CD14-positive monocyte (primary cell): ENCODE results near the gene GSTA5. TPM values are rescaled to one million over a fixed set of nuclear protein-coding genes. Genes with fewer than 3 reads are reported as not detected.
"Not testable (repeated sequence)": the region's sequence is repeated elsewhere in the genome, so short reads cannot be mapped to it uniquely, and the experiment has no call there.

Experiments used
- DNase-seq, 3 donors: peaks; one replicate each; pipeline ENCODE4 v3.0.0-alpha.2; 2011 to 2022
- H2AFZ ChIP-seq: 2 replicates; pipeline ENCODE4 v1.6.0; 2012; ENCODE audit warnings: mild to moderate bottlenecking, low read depth, low read length, inconsistent platforms; ENCODE audit not compliant: insufficient read depth, poor library complexity, severe bottlenecking
- H3K27ac ChIP-seq, 2 donors: 1 replicate in 1 of 2; 2 replicates in 1 of 2; pipeline ENCODE4 v1.5.1; 2012 to 2013; ENCODE audit warnings: low read length in 2 of 2, control low read depth in 1 of 2, inconsistent platforms in 1 of 2, low read depth in 1 of 2, mild to moderate bottlenecking in 1 of 2
- H3K27me3 ChIP-seq, 2 donors: one replicate each; pipeline versions ENCODE4 v1.6.0 to v1.6.1; 2011 to 2013; ENCODE audit warnings: low read length in 2 of 2; ENCODE audit not compliant: control insufficient read depth in 2 of 2, insufficient read depth in 2 of 2
- H3K36me3 ChIP-seq, 2 donors: replicated peaks in 1 of 2; 1 replicate in 1 of 2; 2 replicates in 1 of 2; pipeline versions ENCODE4 v1.5.1 to v1.6.1; 2012 to 2013; ENCODE audit warnings: low read length in 2 of 2, control low read depth in 1 of 2, inconsistent platforms in 1 of 2, mild to moderate bottlenecking in 1 of 2; ENCODE audit not compliant: insufficient read depth in 2 of 2, control insufficient read depth in 1 of 2
- H3K4me1 ChIP-seq, 2 donors: 1 replicate in 1 of 2; 2 replicates in 1 of 2; pipeline versions ENCODE4 v1.5.1 to v1.6.1; 2012 to 2013; ENCODE audit warnings: low read length in 2 of 2, control low read depth in 1 of 2, inconsistent platforms in 1 of 2, mild to moderate bottlenecking in 1 of 2, moderate library complexity in 1 of 2; ENCODE audit not compliant: insufficient read depth in 2 of 2, control insufficient read depth in 1 of 2
- H3K4me2 ChIP-seq: replicated peaks from 2 replicates; pipeline ENCODE3; 2012; ENCODE audit warnings: low read length, moderate library complexity, mild to moderate bottlenecking; ENCODE audit not compliant: poor library complexity, severe bottlenecking; ENCODE audit errors: extremely low read depth
- H3K4me3 ChIP-seq, 3 experiments: fragments of 200-600 bp in 1 of 3; sonication (generic) in 1 of 3; replicated peaks in 1 of 3; 1 replicate in 2 of 3; 2 replicates in 1 of 3; pipeline ENCODE4 v1.5.1; 2011 to 2013; ENCODE audit warnings: low read length in 3 of 3, mild to moderate bottlenecking in 3 of 3, control low read depth in 2 of 3, low read depth in 2 of 3, inconsistent platforms in 1 of 3, moderate library complexity in 1 of 3
- H3K79me2 ChIP-seq: 2 replicates; pipeline ENCODE4 v1.6.0; 2012; ENCODE audit warnings: mild to moderate bottlenecking, control low read depth, inconsistent platforms, low read length, moderate library complexity; ENCODE audit not compliant: insufficient read depth
- H3K9ac ChIP-seq: 2 replicates; pipeline ENCODE4 v1.6.0; 2017; ENCODE audit warnings: low read length, mild to moderate bottlenecking; ENCODE audit not compliant: insufficient read depth, poor library complexity, severe bottlenecking
- H3K9me3 ChIP-seq, 2 donors: replicated peaks in 1 of 2; 1 replicate in 1 of 2; 2 replicates in 1 of 2; pipeline versions ENCODE4 v1.5.1 to v1.6.1; 2012 to 2013; ENCODE audit warnings: low read length in 2 of 2, control low read depth in 1 of 2; ENCODE audit not compliant: control insufficient read depth in 1 of 2, insufficient read depth in 1 of 2
- H4K20me1 ChIP-seq: 2 replicates; pipeline ENCODE4 v1.6.0; 2012; ENCODE audit warnings: mild to moderate bottlenecking, low read length, control low read depth, moderate library complexity; ENCODE audit not compliant: insufficient read depth
- H3K27ac Mint-ChIP-seq, 7 donors: one replicate each; pipeline ENCODE4 v1.8.0; 2020; ENCODE audit warnings: mild to moderate bottlenecking in 7 of 7, mixed read lengths in 7 of 7, moderate library complexity in 6 of 7, inconsistent platforms in 2 of 7
- H3K27me3 Mint-ChIP-seq, 3 donors: one replicate each; pipeline ENCODE4 v1.8.0; 2021 to 2022; ENCODE audit warnings: low read depth in 3 of 3, mild to moderate bottlenecking in 3 of 3, mixed read lengths in 3 of 3, moderate library complexity in 3 of 3, inconsistent platforms in 1 of 3
- H3K36me3 Mint-ChIP-seq, 2 donors: one replicate each; pipeline ENCODE4 v1.8.0; 2020; ENCODE audit warnings: mixed read lengths in 2 of 2, inconsistent platforms in 1 of 2, mild to moderate bottlenecking in 1 of 2
- H3K4me1 Mint-ChIP-seq: one replicate; pipeline ENCODE4 v1.8.0; 2020; ENCODE audit warnings: mild to moderate bottlenecking, mixed read lengths
- H3K4me3 Mint-ChIP-seq, 2 donors: one replicate each; pipeline ENCODE4 v1.8.0; 2020; ENCODE audit warnings: mild to moderate bottlenecking in 2 of 2, mixed read lengths in 2 of 2, moderate library complexity in 1 of 2
- H3K9me3 Mint-ChIP-seq, 7 donors: one replicate each; pipeline ENCODE4 v1.8.0; 2020 to 2022; ENCODE audit warnings: mixed read lengths in 7 of 7, mild to moderate bottlenecking in 6 of 7, moderate library complexity in 6 of 7, inconsistent platforms in 2 of 7
- WGBS: methylation state at CpG from one replicate; pipeline ENCODE4 v1.1.5; 2013; ENCODE audit warnings: missing lambda C conversion rate; ENCODE audit not compliant: insufficient coverage; 5-methylcytosine and 5-hydroxymethylcytosine counted together
- intact Hi-C, 2 donors: fragments of 100-400 bp; cut with micrococcal nuclease; formaldehyde crosslinking; loops; one replicate each; pipeline versions ENCODE4 v1.15.0 to v1.15.1; 2023
- polyA plus RNA-seq, 3 donors: library from polyadenylated mRNA; depleted of rRNA in 1 of 3; unstranded in 2 of 3; stranded (reverse) in 1 of 3; fragments of 300-500 nt in 2 of 3; fragments of >200 nt in 1 of 3; fragmentation: Illumina TruSeq in 2 of 3; gene quantifications; 1 replicate in 2 of 3; 2 replicates in 1 of 3; pipeline ENCODE4 v1.2.3, GENCODE V29; 2012 to 2021
- TF ChIP-seq, protein P1 (sequence below): fragments of 200-600 bp; IDR thresholded peaks from one replicate; pipeline ENCODE4 v1.8.0; 2022; ENCODE audit warnings: antibody characterized with exemption, mild to moderate bottlenecking

The GSTA5 gene
- polyA plus RNA-seq, 3 donors: not detected

DNA sequence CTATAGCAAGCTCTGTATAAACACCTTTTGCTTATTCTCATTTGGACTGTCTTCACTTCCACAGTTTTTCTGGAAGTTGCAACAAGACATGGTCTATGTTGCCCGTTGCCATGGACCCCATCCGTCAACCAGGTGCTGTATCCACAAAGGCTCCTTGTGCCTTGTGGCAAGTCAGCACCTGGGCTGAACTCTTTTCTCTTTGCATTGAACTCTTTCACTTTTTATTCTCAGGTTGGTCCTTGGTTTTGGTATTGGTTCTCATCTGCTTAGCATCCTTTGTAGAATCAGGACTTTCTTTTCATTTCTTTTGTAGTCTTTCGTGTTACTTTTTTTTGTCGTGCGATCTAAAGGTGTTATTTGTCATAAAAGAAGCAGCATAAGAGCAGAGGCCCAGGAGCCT is 32.0 kb downstream of the GSTA5 start:
- Histone ChIP-seq H3K36me3 (no peaks in the 10 kb centered on the region), H3K27ac (no peak overlapping the region), H3K4me3 (no peak overlapping the region), H3K4me2 (no peak overlapping the region), H3K4me1 (no peaks in the 10 kb centered on the region), H3K9me3 (no peaks in the 10 kb centered on the region), H2AFZ (no peak overlapping the region), H3K27me3 (no peaks in the 10 kb centered on the region), H3K9ac (no peak overlapping the region), H4K20me1 (no peaks in the 10 kb centered on the region), H3K79me2 (no peaks in the 10 kb centered on the region)
- Mint-ChIP-seq H3K27me3 (peaks cover 2 to 4% (median 3%) of the 10 kb centered on the region in 3 donors), H3K4me1 (no peaks in the 10 kb centered on the region), H3K4me3 (no peak overlapping the region), H3K9me3 (peaks cover 0 to 3% (median 0%) of the 10 kb centered on the region in 7 donors), H3K27ac (no peak overlapping the region), H3K36me3 (no peaks in the 10 kb centered on the region)
- intact Hi-C loops: no loop called here
- TF ChIP-seq, protein P1, sequence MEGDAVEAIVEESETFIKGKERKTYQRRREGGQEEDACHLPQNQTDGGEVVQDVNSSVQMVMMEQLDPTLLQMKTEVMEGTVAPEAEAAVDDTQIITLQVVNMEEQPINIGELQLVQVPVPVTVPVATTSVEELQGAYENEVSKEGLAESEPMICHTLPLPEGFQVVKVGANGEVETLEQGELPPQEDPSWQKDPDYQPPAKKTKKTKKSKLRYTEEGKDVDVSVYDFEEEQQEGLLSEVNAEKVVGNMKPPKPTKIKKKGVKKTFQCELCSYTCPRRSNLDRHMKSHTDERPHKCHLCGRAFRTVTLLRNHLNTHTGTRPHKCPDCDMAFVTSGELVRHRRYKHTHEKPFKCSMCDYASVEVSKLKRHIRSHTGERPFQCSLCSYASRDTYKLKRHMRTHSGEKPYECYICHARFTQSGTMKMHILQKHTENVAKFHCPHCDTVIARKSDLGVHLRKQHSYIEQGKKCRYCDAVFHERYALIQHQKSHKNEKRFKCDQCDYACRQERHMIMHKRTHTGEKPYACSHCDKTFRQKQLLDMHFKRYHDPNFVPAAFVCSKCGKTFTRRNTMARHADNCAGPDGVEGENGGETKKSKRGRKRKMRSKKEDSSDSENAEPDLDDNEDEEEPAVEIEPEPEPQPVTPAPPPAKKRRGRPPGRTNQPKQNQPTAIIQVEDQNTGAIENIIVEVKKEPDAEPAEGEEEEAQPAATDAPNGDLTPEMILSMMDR: no peak
- 100% methylated on average over 2 of the region's 5 CpGs for whole genome bisulfite sequencing
- no peak for DNase-seq

DNA sequence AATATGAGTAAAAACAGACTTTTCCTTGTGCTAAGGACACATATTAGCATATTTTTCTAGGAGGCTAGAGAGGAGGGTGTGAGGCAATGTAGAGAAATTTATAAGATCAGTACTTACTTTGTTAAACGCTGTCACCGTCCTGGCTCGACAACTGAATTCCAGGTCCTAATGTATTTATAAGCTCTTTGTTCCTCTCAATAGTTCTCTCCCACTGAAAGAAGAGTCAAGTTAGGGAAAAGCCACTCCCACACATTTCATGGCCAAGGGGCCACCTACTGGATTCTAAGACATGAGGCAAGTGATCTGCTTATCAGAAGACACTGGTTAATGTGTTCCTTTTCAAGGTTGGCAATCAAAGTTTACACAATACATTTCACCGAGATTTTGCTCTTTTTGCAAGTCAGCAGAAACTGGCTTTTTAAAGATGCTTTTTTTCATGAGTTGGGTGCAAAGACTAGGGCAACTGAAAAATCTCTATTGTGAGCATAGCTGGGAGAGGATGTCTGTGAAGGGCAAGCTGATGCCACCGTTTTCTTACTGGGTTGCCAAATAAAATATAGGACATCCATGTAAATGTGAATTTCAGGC is 36.9 kb downstream of the GSTA5 start, which contains the start of gene GSTA1:
TSS of gene GSTA1 (minus strand) at position 149 of the 588 bp plus-strand sequence. CDS start 4,549 bp downstream, outside the sequence.
- H3K27ac ChIP-seq, H3K36me3 ChIP-seq, intact Hi-C loops, H3K27me3 Mint-ChIP-seq, H3K9me3 Mint-ChIP-seq, H3K27ac Mint-ChIP-seq, H3K9ac ChIP-seq, H3K4me1 ChIP-seq, H3K4me3 ChIP-seq, H3K4me1 Mint-ChIP-seq, H3K79me2 ChIP-seq, H2AFZ ChIP-seq, H3K36me3 Mint-ChIP-seq, H3K27me3 ChIP-seq, H3K4me3 Mint-ChIP-seq, DNase-seq, H3K9me3 ChIP-seq, H3K4me2 ChIP-seq, H4K20me1 ChIP-seq: not testable (repeated sequence)
- WGBS: no CpG with 5 or more reads among the region's 5 CpGs
